Measurements from ENCODE around the gene EMID1. TPM values are rescaled to one million over a fixed set of nuclear protein-coding genes. Genes with fewer than 3 reads are reported as not detected.
"Not testable (repeated sequence)": the region's sequence is repeated elsewhere in the genome, so short reads cannot be mapped to it uniquely, and the experiment has no call there.

EMID1 gene
- total and polyA plus RNA-seq, 2 donors from 2014 or later = 9.6 to 25.5 TPM

- H3K4me1 ChIP-seq (ENCODE audit: control insufficient read depth in 2 of 3, insufficient read depth in 2 of 3, low read depth in 1 of 3, low read length in 3 of 3) = peaks cover 0 to 2% (median 0%) of the 10 kb centered on the region in 3 donors
- FAIRE-seq = no peak
- H3K36me3 ChIP-seq (ENCODE audit: control insufficient read depth in 2 of 3, insufficient read depth in 3 of 3, low read length in 3 of 3) = peaks cover 0 to 8% (median 0%) of the 10 kb centered on the region in 3 donors
- DNase-seq = no peak
- H3K9ac ChIP-seq (ENCODE audit: low read length in 3 of 3) = no peak overlapping the region
- intact Hi-C loops (cut with DNase I) = no loop called here
- no peak overlapping the region for H3K27ac ChIP-seq (ENCODE audit: low read depth in 2 of 2, low read length in 2 of 2)
- no peaks in the 10 kb centered on the region for H3K9me3 ChIP-seq (ENCODE audit: control insufficient read depth in 2 of 3, insufficient read depth in 1 of 3, low read length in 3 of 3)
- no peaks in the 10 kb centered on the region for H3K27me3 ChIP-seq (ENCODE audit: control insufficient read depth, insufficient read depth, low read length)
- no peak for TF ChIP-seq CTCF (IDR thresholded peaks at IDR 0.05; ENCODE audit: borderline replicate concordance, extremely low read depth, insufficient read depth)
- H3K4me3 ChIP-seq (ENCODE audit: low read length in 3 of 3) = no peak overlapping the region
These were observed 39.3 kb downstream of the EMID1 start for GRCh38 chr22:29244785-29245625.

- no peaks in the 10 kb centered on the region for H3K9me3 ChIP-seq (ENCODE audit: control insufficient read depth in 2 of 3, insufficient read depth in 1 of 3, low read length in 3 of 3)
- no peak overlapping the region for H3K9ac ChIP-seq (ENCODE audit: low read length in 3 of 3)
- H3K4me1 ChIP-seq (ENCODE audit: control insufficient read depth in 2 of 3, insufficient read depth in 2 of 3, low read depth in 1 of 3, low read length in 3 of 3) = peaks cover 0 to 2% (median 0%) of the 10 kb centered on the region in 3 donors
- no peak for FAIRE-seq
- H3K27me3 ChIP-seq (ENCODE audit: control insufficient read depth, insufficient read depth, low read length) = no peaks in the 10 kb centered on the region
- peak; percentile 76 to 86 (median 84) for DNase-seq
- no peak overlapping the region for H3K4me3 ChIP-seq (ENCODE audit: low read length in 3 of 3)
- intact Hi-C loops (cut with DNase I) = no loop called here
- no peak overlapping the region for H3K27ac ChIP-seq (ENCODE audit: low read depth in 2 of 2, low read length in 2 of 2)
- peaks cover 0 to 8% (median 0%) of the 10 kb centered on the region in 3 donors for H3K36me3 ChIP-seq (ENCODE audit: control insufficient read depth in 2 of 3, insufficient read depth in 3 of 3, low read length in 3 of 3)
- TF ChIP-seq CTCF (IDR thresholded peaks at IDR 0.05; ENCODE audit: borderline replicate concordance, extremely low read depth, insufficient read depth) = peak; percentile 97
These were observed 40.1 kb downstream of the EMID1 start for GRCh38 chr22:29245626-29246385.

- H3K36me3 ChIP-seq (ENCODE audit: control insufficient read depth in 2 of 3, insufficient read depth in 3 of 3, low read length in 3 of 3); H3K27ac ChIP-seq (ENCODE audit: low read depth in 2 of 2, low read length in 2 of 2); FAIRE-seq; H3K9me3 ChIP-seq (ENCODE audit: control insufficient read depth in 2 of 3, insufficient read depth in 1 of 3, low read length in 3 of 3); H3K27me3 ChIP-seq (ENCODE audit: control insufficient read depth, insufficient read depth, low read length); DNase-seq; H3K4me1 ChIP-seq (ENCODE audit: control insufficient read depth in 2 of 3, insufficient read depth in 2 of 3, low read depth in 1 of 3, low read length in 3 of 3); intact Hi-C loops (cut with DNase I); H3K9ac ChIP-seq (ENCODE audit: low read length in 3 of 3); H3K4me3 ChIP-seq (ENCODE audit: low read length in 3 of 3): not testable (repeated sequence)
These were observed 42.2 kb downstream of the EMID1 start for GRCh38 chr22:29247891-29248290.

- Histone ChIP-seq H3K9me3 (ENCODE audit: control insufficient read depth in 2 of 3, insufficient read depth in 1 of 3, low read length in 3 of 3) (no peaks in the 10 kb centered on the region), H3K9ac (ENCODE audit: low read length in 3 of 3) (no peak overlapping the region), H3K27ac (ENCODE audit: low read depth in 2 of 2, low read length in 2 of 2) (no peak overlapping the region), H3K4me3 (ENCODE audit: low read length in 3 of 3) (no peak overlapping the region), H3K36me3 (ENCODE audit: control insufficient read depth in 2 of 3, insufficient read depth in 3 of 3, low read length in 3 of 3) (no peaks in the 10 kb centered on the region), H3K27me3 (ENCODE audit: control insufficient read depth, insufficient read depth, low read length) (no peaks in the 10 kb centered on the region), H3K4me1 (ENCODE audit: control insufficient read depth in 2 of 3, insufficient read depth in 2 of 3, low read depth in 1 of 3, low read length in 3 of 3) (no peaks in the 10 kb centered on the region)
- no peak for TF ChIP-seq CTCF (IDR thresholded peaks at IDR 0.05; ENCODE audit: borderline replicate concordance, extremely low read depth, insufficient read depth)
- DNase-seq (peak in 1 of 5 donors; percentile 16), FAIRE-seq (no peak)
- intact Hi-C loops (cut with DNase I) = no loop called here
These were observed 45.6 kb downstream of the EMID1 start for GRCh38 chr22:29251265-29251664.

Measured in kidney (tissue), 14 donors.